ENCODE measurements around the gene NTSR1. TPM values are rescaled to one million over a fixed set of nuclear protein-coding genes. Genes with fewer than 3 reads are reported as not detected.

NTSR1 gene
- total and polyA plus RNA-seq, 2 of the 8 experiments (the other 6 are each of a cell fraction or from before 2014, with no cell fraction given) = 0.53 to 0.89 TPM

DNA sequence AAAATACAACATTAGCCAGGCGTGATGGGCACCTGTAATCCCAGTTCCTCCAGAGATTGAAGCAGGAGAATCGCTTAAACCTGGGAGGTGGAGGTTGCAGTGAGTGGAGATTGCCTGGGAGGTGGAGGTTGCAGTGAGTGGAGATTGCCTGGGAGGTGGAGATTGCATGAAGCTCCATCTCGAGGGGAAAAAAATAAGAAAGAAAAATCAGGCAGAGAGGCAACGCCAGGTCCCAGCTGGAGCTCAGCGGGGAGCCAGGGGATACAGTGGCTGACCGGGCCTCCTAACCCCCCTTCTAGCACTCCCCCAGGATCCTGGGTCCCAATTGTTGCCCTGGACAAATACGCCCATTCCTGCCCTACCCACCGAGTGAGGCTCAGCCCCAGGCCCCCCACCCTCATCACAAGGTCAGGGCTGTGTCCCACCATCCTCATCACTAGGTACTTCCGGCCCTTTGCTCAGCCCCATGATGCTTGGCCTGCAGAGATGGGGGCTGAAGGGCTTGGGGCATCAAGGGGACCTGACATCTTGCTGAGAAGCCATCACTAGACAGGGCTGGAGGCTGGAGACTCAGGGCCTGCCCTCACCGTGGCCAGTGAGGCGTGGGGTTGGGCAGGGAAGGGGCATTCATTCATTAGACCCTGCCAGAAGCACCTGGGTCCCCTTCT, 97.9 kb downstream of the NTSR1 start:
- 73% methylated on average over 11 of the region's 11 CpGs; no CpG with 5 or more reads in 1 of the 2 experiments for WGBS, 2 experiments (ENCODE audit: extremely low coverage in 1 of 2, insufficient coverage in 1 of 2, insufficient read length in 1 of 2, insufficient replicate concordance in 2 of 2, low coverage in 1 of 2, low lambda C conversion rate in 2 of 2, missing lambda C conversion rate in 1 of 2)
- Histone ChIP-seq H2BK12ac (ENCODE audit: low read depth, low read length) (no peak overlapping the region), H2BK120ac (replicated peaks; ENCODE audit: low read depth, low read length) (no peak overlapping the region), H4K8ac (ENCODE audit: extremely low read depth, insufficient read depth, low read length) (peak overlapping the region; percentile 25; the same call in 1 of the 2 replicates), H3K36me3 (ENCODE audit: control insufficient read depth in 2 of 4, insufficient read depth in 4 of 4, low read length in 3 of 4) (peaks cover 0 to 14% (median 1%) of the 10 kb centered on the region in 4 experiments; a peak in 4 of 8 replicates), H3K9ac (replicated peaks in 1 of 4; ENCODE audit: extremely low read depth in 1 of 4, low read depth in 3 of 4, low read length in 3 of 4) (no peak overlapping the region), H4K20me1 (replicated peaks in 1 of 2; ENCODE audit: control insufficient read depth in 1 of 2, insufficient read depth in 2 of 2, low read length in 2 of 2) (peaks cover 6 to 21% of the 10 kb centered on the region in 2 experiments), H3K9me3 (ENCODE audit: insufficient read depth in 2 of 2, low read depth in 1 of 2, low read length in 1 of 2) (no peaks in the 10 kb centered on the region), H2BK20ac (ENCODE audit: low read length) (no peak overlapping the region), H3K4me3 (ENCODE audit: extremely low read depth in 1 of 4, insufficient read depth in 2 of 4, low read depth in 3 of 4, low read length in 4 of 4) (no peak overlapping the region), H3K56ac (replicated peaks; ENCODE audit: insufficient read length, low read depth, low read length) (no peak overlapping the region), H3K4me2 (ENCODE audit: insufficient read depth in 1 of 2, low read depth in 2 of 2, low read length in 2 of 2) (peak overlapping the region; percentile 78 to 84; a peak in 2 of 4 replicates), H3K27ac (ENCODE audit: low read depth, low read length) (no peak overlapping the region), H4K5ac (ENCODE audit: insufficient read length, low read depth, low read length) (no peak overlapping the region), H3K79me1 (ENCODE audit: low read depth, low read length) (peaks cover 6% of the 10 kb centered on the region; the same call in 1 of the 2 replicates), H2AK5ac (ENCODE audit: low read depth, low read length) (no peak overlapping the region), H3K14ac (ENCODE audit: insufficient read length) (no peak overlapping the region), H2BK15ac (ENCODE audit: low read length) (no peak overlapping the region), H3K23ac (ENCODE audit: insufficient read length) (no peak overlapping the region), H3K18ac (ENCODE audit: extremely low read depth, low read length) (no peak overlapping the region), H3K4me1 (replicated peaks in 1 of 4; ENCODE audit: control insufficient read depth in 3 of 4, insufficient read depth in 4 of 4, low read length in 3 of 4) (peaks cover 0 to 12% (median 8%) of the 10 kb centered on the region in 4 experiments; a peak in 6 of 7 replicates), H4K91ac (replicated peaks; ENCODE audit: insufficient read length, low read length) (no peak overlapping the region), H2AFZ (ENCODE audit: low read length) (no peak overlapping the region), H3K4ac (replicated peaks; ENCODE audit: insufficient read length, low read depth, low read length) (no peak overlapping the region), H2BK5ac (ENCODE audit: low read depth, low read length) (no peak overlapping the region), H3K27me3 (replicated peaks in 1 of 4; ENCODE audit: control insufficient read depth in 3 of 4, extremely low read depth in 1 of 4, insufficient read depth in 3 of 4, low read length in 3 of 4) (peaks cover 0 to 8% (median 4%) of the 10 kb centered on the region in 4 experiments; a peak in 4 of 7 replicates), H3K79me2 (ENCODE audit: control insufficient read depth in 1 of 2, insufficient read depth in 2 of 2, low read length in 2 of 2) (no peaks in the 10 kb centered on the region), H3K23me2 (ENCODE audit: low read depth, low read length) (peaks cover 8% of the 10 kb centered on the region; the same call in 1 of the 2 replicates)
- no peak for TF ChIP-seq CBX5 (IDR thresholded peaks at IDR 0.05; ENCODE audit: low read depth, low read length)
- TF ChIP-seq PHF8 (conservative IDR thresholded peaks at IDR 0.05; ENCODE audit: low read depth, low read length) = no peak
- TF ChIP-seq POLR2A (IDR thresholded peaks at IDR 0.05; ENCODE audit: control extremely low read depth in 1 of 2, low read depth in 2 of 2, low read length in 2 of 2) = no peak
- TF ChIP-seq TAF7 (optimal IDR thresholded peaks at IDR 0.05; ENCODE audit: borderline replicate concordance, low read depth, low read length) = no peak
- no peak for TF ChIP-seq CHD1 (IDR thresholded peaks at IDR 0.05; ENCODE audit: low read depth, low read length)
- no peak for TF ChIP-seq POLR2AphosphoS5 (IDR thresholded peaks at IDR 0.05; ENCODE audit: low read depth, low read length)
- no peak for TF ChIP-seq BACH1 (IDR thresholded peaks at IDR 0.05; ENCODE audit: low read length)
- no peak for TF ChIP-seq KDM4A (IDR thresholded peaks at IDR 0.05; ENCODE audit: low read depth, low read length, severe bottlenecking)
- POLR2A ChIA-PET (ENCODE audit: partially characterized antibody) = interaction anchor here (2.0 kb wide), 1 partner anchor 9 kb away, joined by 14 read pairs; no protein-coding TSS in a partner anchor
- CTCF ChIA-PET (ENCODE audit: partially characterized antibody) = interaction anchor here (0.9 to 4.0 kb wide), 7 partner anchors 10 to 132 kb away, joined by 3 to 37 read pairs (median 6); partner anchors contain the start of genes COL9A3 and MRGBP
- DNase-seq (ENCODE audit: low read depth in 1 of 2, low spot score in 2 of 2) = no peak
- FAIRE-seq = no peak
